CMK (cell line): ENCODE results near the gene MRPS6.

Source experiments
- DNase-seq: peaks from one replicate; pipeline ENCODE4 v3.0.0-alpha.2; 2010; ENCODE audit warnings: low read depth

Gene MRPS6

GRCh38 chr21:34100790-34101189 is 27.4 kb downstream of the MRPS6 start:
- no peak for DNase-seq

- no peak for DNase-seq
Observed at GRCh38 chr21:34105947-34106541, 32.7 kb downstream of the MRPS6 start.

GRCh38 chr21:34107606-34108005 is 34.2 kb downstream of the MRPS6 start:
- DNase-seq, result no peak

GRCh38 chr21:34109075-34109474 is 35.7 kb downstream of the MRPS6 start:
- no peak for DNase-seq

- peak; percentile 85 for DNase-seq
Observed at GRCh38 chr21:34110594-34111202, 37.3 kb downstream of the MRPS6 start.

GRCh38 chr21:34112316-34113033 is 39.1 kb downstream of the MRPS6 start:
- no peak for DNase-seq

- no peak for DNase-seq
Observed at GRCh38 chr21:34113842-34114241, 40.5 kb downstream of the MRPS6 start.

GRCh38 chr21:34115160-34115559 is 41.8 kb downstream of the MRPS6 start:
- no peak for DNase-seq

- no peak for DNase-seq
Observed at GRCh38 chr21:34116569-34116968, 43.2 kb downstream of the MRPS6 start.

- no peak for DNase-seq
Observed at GRCh38 chr21:34120867-34121266, 47.5 kb downstream of the MRPS6 start.

- no peak for DNase-seq
Observed at GRCh38 chr21:34122047-34122446, 48.7 kb downstream of the MRPS6 start.

GRCh38 chr21:34123609-34124008 is 50.2 kb downstream of the MRPS6 start:
- no peak for DNase-seq

GRCh38 chr21:34126269-34126668 is 52.9 kb downstream of the MRPS6 start:
- DNase-seq, result no peak

- no peak for DNase-seq
Observed at GRCh38 chr21:34126691-34127090, 53.3 kb downstream of the MRPS6 start.

- no peak for DNase-seq
Observed at GRCh38 chr21:34128124-34128523, 54.7 kb downstream of the MRPS6 start.

GRCh38 chr21:34128674-34129038 is 55.3 kb downstream of the MRPS6 start:
- no peak for DNase-seq

GRCh38 chr21:34129039-34129891 is 55.9 kb downstream of the MRPS6 start:
- no peak for DNase-seq

- DNase-seq, result no peak
Observed at GRCh38 chr21:34129901-34130715, 56.7 kb downstream of the MRPS6 start.

GRCh38 chr21:34130716-34130985 is 57.3 kb downstream of the MRPS6 start:
- DNase-seq, result no peak

GRCh38 chr21:34131586-34131985 is 58.2 kb downstream of the MRPS6 start:
- no peak for DNase-seq

GRCh38 chr21:34132202-34132601 is 58.8 kb downstream of the MRPS6 start:
- no peak for DNase-seq

GRCh38 chr21:34132926-34133325 is 59.5 kb downstream of the MRPS6 start:
- no peak for DNase-seq
